Glomerular visceral epithelial cell (primary cell): ENCODE measurements around the gene CD40.
A peak's percentile ranks its signal among the peaks of the same experiment; 100 is the strongest.

Source experiments
- DNase-seq: peaks from one replicate; pipeline ENCODE4 v3.0.0-alpha.2; 2016; ENCODE audit errors: extremely low spot score

Gene CD40

GRCh38 chr20:46172961-46173536, 54.9 kb downstream of the CD40 start:
- no peak for DNase-seq

GRCh38 chr20:46173652-46174468, 55.7 kb downstream of the CD40 start:
- DNase-seq: no peak

- DNase-seq: peak; percentile 64
These were observed 56.5 kb downstream of the CD40 start for GRCh38 chr20:46174469-46175126.

GRCh38 chr20:46175127-46175494, 57.0 kb downstream of the CD40 start:
- DNase-seq: no peak

GRCh38 chr20:46176739-46177378, 58.7 kb downstream of the CD40 start:
- DNase-seq: no peak

GRCh38 chr20:46177768-46178167, 59.7 kb downstream of the CD40 start:
- no peak for DNase-seq

GRCh38 chr20:46178891-46179290, 60.8 kb downstream of the CD40 start:
- no peak for DNase-seq
